Measurements from ENCODE around the gene PARVA.

DNA sequence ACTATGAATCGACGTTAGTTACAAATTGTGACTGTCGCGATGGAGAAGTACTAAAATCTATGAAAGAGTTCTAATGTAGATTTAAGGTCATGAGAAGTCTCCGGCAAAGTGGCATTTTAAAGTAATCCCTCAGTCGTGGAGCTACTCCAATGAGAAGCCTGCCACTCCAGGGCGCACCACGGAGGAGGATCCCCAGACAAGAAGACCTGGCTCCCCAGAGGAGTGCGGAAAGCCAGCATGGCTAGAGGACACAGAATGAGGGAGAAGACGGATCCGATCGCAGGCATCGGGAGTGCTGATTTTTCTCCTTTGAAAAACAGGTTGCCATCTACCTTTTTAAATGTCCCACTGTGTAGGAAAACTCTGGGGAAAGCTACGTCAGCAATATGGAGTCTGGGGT is 155.2 kb downstream of the PARVA start:
- TF ChIP-seq, protein P1, sequence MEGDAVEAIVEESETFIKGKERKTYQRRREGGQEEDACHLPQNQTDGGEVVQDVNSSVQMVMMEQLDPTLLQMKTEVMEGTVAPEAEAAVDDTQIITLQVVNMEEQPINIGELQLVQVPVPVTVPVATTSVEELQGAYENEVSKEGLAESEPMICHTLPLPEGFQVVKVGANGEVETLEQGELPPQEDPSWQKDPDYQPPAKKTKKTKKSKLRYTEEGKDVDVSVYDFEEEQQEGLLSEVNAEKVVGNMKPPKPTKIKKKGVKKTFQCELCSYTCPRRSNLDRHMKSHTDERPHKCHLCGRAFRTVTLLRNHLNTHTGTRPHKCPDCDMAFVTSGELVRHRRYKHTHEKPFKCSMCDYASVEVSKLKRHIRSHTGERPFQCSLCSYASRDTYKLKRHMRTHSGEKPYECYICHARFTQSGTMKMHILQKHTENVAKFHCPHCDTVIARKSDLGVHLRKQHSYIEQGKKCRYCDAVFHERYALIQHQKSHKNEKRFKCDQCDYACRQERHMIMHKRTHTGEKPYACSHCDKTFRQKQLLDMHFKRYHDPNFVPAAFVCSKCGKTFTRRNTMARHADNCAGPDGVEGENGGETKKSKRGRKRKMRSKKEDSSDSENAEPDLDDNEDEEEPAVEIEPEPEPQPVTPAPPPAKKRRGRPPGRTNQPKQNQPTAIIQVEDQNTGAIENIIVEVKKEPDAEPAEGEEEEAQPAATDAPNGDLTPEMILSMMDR (IDR thresholded peaks at IDR 0.05): no peak
- TF ChIP-seq POLR2A (IDR thresholded peaks at IDR 0.05): no peak

All from body of pancreas (tissue), 4 donors.